GM04503 (cell line): ENCODE results near the gene NDN.
"Not testable (repeated sequence)": the region's sequence is repeated elsewhere in the genome, so short reads cannot be mapped to it uniquely, and the experiment has no call there.

Source experiments
- DNase-seq: peaks from one replicate; pipeline ENCODE4 v3.0.0-alpha.2; 2012; ENCODE audit warnings: low read depth

The NDN gene

GRCh38 chr15:23687143-23687470, at the start of gene NDN:
TSS of gene NDN (minus strand) at chr15:23687305. CDS start at chr15:23687217, 88 bp downstream.
- DNase-seq: peak; percentile 6

GRCh38 chr15:23736033-23736673, 49.0 kb upstream of the NDN start:
- no peak for DNase-seq

GRCh38 chr15:23734862-23735261, 47.8 kb upstream of the NDN start:
- no peak for DNase-seq

GRCh38 chr15:23713874-23714656, 27.0 kb upstream of the NDN start:
- DNase-seq: not testable (repeated sequence)

GRCh38 chr15:23708332-23708731, 21.2 kb upstream of the NDN start:
- no peak for DNase-seq

- no peak for DNase-seq
Observed at GRCh38 chr15:23695282-23695681, 8.2 kb upstream of the NDN start.

GRCh38 chr15:23694592-23694991, 7.5 kb upstream of the NDN start:
- DNase-seq: no peak

GRCh38 chr15:23690450-23690852, 3.3 kb upstream of the NDN start:
- no peak for DNase-seq

- no peak for DNase-seq
Observed at GRCh38 chr15:23690015-23690414, 2.9 kb upstream of the NDN start.

- DNase-seq: no peak
Observed at GRCh38 chr15:23686466-23687142, 501 bp downstream of the NDN start.

- DNase-seq: no peak
Observed at GRCh38 chr15:23671481-23671880, 15.6 kb downstream of the NDN start.

- no peak for DNase-seq
Observed at GRCh38 chr15:23670970-23671369, 16.1 kb downstream of the NDN start.

GRCh38 chr15:23663232-23663631, 23.9 kb downstream of the NDN start:
- DNase-seq: no peak

- DNase-seq: no peak
Observed at GRCh38 chr15:23648920-23649515, 38.1 kb downstream of the NDN start.

- DNase-seq: no peak
Observed at GRCh38 chr15:23647421-23648370, 39.4 kb downstream of the NDN start, which contains the start of gene MAGEL2. TSS of gene MAGEL2 (minus strand) at chr15:23647867. CDS start at chr15:23647742, 125 bp downstream.

GRCh38 chr15:23647001-23647295, 40.2 kb downstream of the NDN start:
- no peak for DNase-seq

GRCh38 chr15:23646165-23647000, 40.7 kb downstream of the NDN start:
- no peak for DNase-seq

GRCh38 chr15:23645371-23646164, 41.5 kb downstream of the NDN start:
- DNase-seq: no peak

- DNase-seq: no peak
Observed at GRCh38 chr15:23644829-23645228, 42.3 kb downstream of the NDN start.
